K562 (cell line): ENCODE results near the gene JAM2. TPM values are rescaled to one million over a fixed set of nuclear protein-coding genes. Genes with fewer than 3 reads are reported as not detected.

Source experiments
- ATAC-seq: fragments of 200-7000 bp; cut with Tn5 transposase; 3 replicates; pipeline ENCODE4 v1.9.1; 2020; ENCODE audit warnings: moderate library complexity
- BruUV-seq: library from RNA; stranded (reverse); fragments of 400-500 nt; replicated peaks from 2 replicates; lab custom pipeline; 2021; lab: Mats Ljungman, UMichigan
- CTCF ChIA-PET: fragments of 300-600 bp; formaldehyde crosslinking; extraction: SDS; loops from one replicate; lab custom pipeline; 2021; ENCODE audit warnings: low intra/inter-chr PET ratio; lab: Yijun Ruan, JAX
- POLR2A ChIA-PET: fragments of 300-600, 350-650 bp; sonication (Branson Sonifier 250); formaldehyde crosslinking; extraction: SDS; loops from one replicate; lab custom pipeline; 2021; ENCODE audit warnings: antibody characterized with exemption, inconsistent platforms; lab: Yijun Ruan, JAX
- DNase-seq, 4 experiments: peaks; one replicate each; pipeline versions ENCODE4 v3.0.0 to v3.0.0-alpha.2; 2011 to 2018; ENCODE audit warnings: low spot score in 3 of 4, mixed read lengths in 3 of 4; ENCODE audit errors: extremely low read depth in 1 of 4
- FAIRE-seq: peaks from 2 replicates; lab custom pipeline; 2011; peaks lifted over from hg19 to GRCh38; lab: Jason Lieb, UNC
- H2AFZ ChIP-seq: 2 replicates; pipeline ENCODE4 v1.6.0; 2011; ENCODE audit warnings: low read depth, low read length, control low read depth, inconsistent platforms
- H3K27ac ChIP-seq: fragments of 200-600 bp; 3 replicates; pipeline ENCODE4 v1.8.0; 2011; ENCODE audit warnings: low read depth, mild to moderate bottlenecking, control low read depth, inconsistent platforms, low read length, moderate library complexity, mixed read lengths; ENCODE audit errors: extremely low read depth
- H3K27me3 ChIP-seq, 2 experiments: fragments of 300-600 bp in 1 of 2; 2 replicates in 1 of 2; 3 replicates in 1 of 2; pipeline versions ENCODE4 v1.6.0 to v1.8.0; 2011; ENCODE audit warnings: inconsistent platforms in 2 of 2, low read length in 2 of 2, mild to moderate bottlenecking in 1 of 2, mixed read lengths in 1 of 2, moderate library complexity in 1 of 2; ENCODE audit not compliant: control insufficient read depth in 2 of 2, insufficient read depth in 2 of 2
- H3K36me3 ChIP-seq: fragments of 300-600 bp; 3 replicates; pipeline ENCODE4 v1.8.0; 2011; ENCODE audit warnings: mild to moderate bottlenecking, low read length, inconsistent platforms; ENCODE audit not compliant: control insufficient read depth, insufficient read depth
- H3K4me1 ChIP-seq, 2 experiments: fragments of 200-600 bp in 1 of 2; replicated peaks in 1 of 2; 2 replicates in 1 of 2; 3 replicates in 1 of 2; pipeline versions ENCODE4 v1.5.1 to v1.8.0; 2011; ENCODE audit warnings: inconsistent platforms in 2 of 2, low read length in 2 of 2, mild to moderate bottlenecking in 1 of 2, mixed read lengths in 1 of 2, moderate library complexity in 1 of 2; ENCODE audit not compliant: control insufficient read depth in 2 of 2, insufficient read depth in 2 of 2
- H3K4me2 ChIP-seq: 2 replicates; pipeline ENCODE4 v1.6.1; 2011; ENCODE audit warnings: low read length, control low read depth, inconsistent platforms, mixed read lengths; ENCODE audit not compliant: insufficient read depth
- H3K4me3 ChIP-seq: fragments of 200-600 bp; sonication (generic), shearing (Covaris generic); 2 replicates; pipeline ENCODE4 v1.5.1; 2016; ENCODE audit warnings: control low read depth, inconsistent platforms
- H3K79me2 ChIP-seq: fragments of 200-600 bp; 3 replicates; pipeline ENCODE4 v1.8.0; 2011; ENCODE audit warnings: low read length, inconsistent platforms; ENCODE audit not compliant: control insufficient read depth, insufficient read depth
- H3K9ac ChIP-seq, 2 experiments: 2 replicates each; pipeline versions ENCODE4 v1.6.0 to v1.6.1; 2011; ENCODE audit warnings: low read depth in 2 of 2, low read length in 2 of 2, control low read depth in 1 of 2, inconsistent platforms in 1 of 2, mild to moderate bottlenecking in 1 of 2, mixed read lengths in 1 of 2; ENCODE audit not compliant: insufficient read depth in 1 of 2
- H3K9me1 ChIP-seq: one replicate; pipeline ENCODE4 v1.6.0; 2011; ENCODE audit warnings: inconsistent platforms, mild to moderate bottlenecking, low read length, moderate library complexity; ENCODE audit not compliant: control insufficient read depth, insufficient read depth
- H3K9me3 ChIP-seq: replicated peaks from 2 replicates; pipeline ENCODE4 v1.5.1; 2011; ENCODE audit warnings: low read depth, low read length, inconsistent platforms; ENCODE audit not compliant: control insufficient read depth, insufficient read depth
- H4K20me1 ChIP-seq: replicated peaks from 2 replicates; pipeline ENCODE4 v1.6.1; 2011; ENCODE audit warnings: low read length, inconsistent platforms, mixed read lengths; ENCODE audit not compliant: control insufficient read depth, insufficient read depth
- ETV6 ChIP-seq, 3 experiments: fragments of 150-350 bp in 1 of 3; sonication (generic) in 1 of 3; formaldehyde crosslinking in 1 of 3; IDR thresholded peaks; 2 replicates each; pipeline versions ENCODE4 v1.6.1 to v1.8.0; 2014 to 2022; ENCODE audit warnings: borderline replicate concordance in 2 of 3, low read depth in 2 of 3, antibody characterized with exemption in 1 of 3, low read length in 1 of 3, mild to moderate bottlenecking in 1 of 3, missing genetic modification reagents in 1 of 3
- EWSR1 ChIP-seq: fragments of 450-650 bp; IDR thresholded peaks from 2 replicates; pipeline ENCODE4 v1.6.1; 2018; ENCODE audit warnings: borderline replicate concordance, mild to moderate bottlenecking, low read depth, moderate library complexity; ENCODE audit not compliant: partially characterized antibody
- HDAC2 ChIP-seq: fragments of 450-650 bp; IDR thresholded peaks from 2 replicates; pipeline ENCODE4 v1.6.1; 2016; ENCODE audit warnings: mild to moderate bottlenecking
- HDAC3 ChIP-seq: fragments of 450-650 bp; IDR thresholded peaks from 2 replicates; pipeline ENCODE4 v1.6.1; 2018; ENCODE audit warnings: borderline replicate concordance, mild to moderate bottlenecking, moderate library complexity; ENCODE audit not compliant: partially characterized antibody
- POLR3G ChIP-seq: IDR thresholded peaks from 2 replicates; pipeline ENCODE4 v1.6.1; 2011; ENCODE audit not compliant: insufficient read length, insufficient replicate concordance; ENCODE audit errors: extremely low read depth
- RBFOX2 ChIP-seq: fragments of 200-400 bp; formaldehyde crosslinking; IDR thresholded peaks from 2 replicates; pipeline ENCODE4 v1.6.1; 2017; ENCODE audit warnings: low read depth, mild to moderate bottlenecking, low read length, moderate library complexity
- SRF ChIP-seq, 2 experiments: fragments of 250-450, 450-650 bp in 1 of 2; sonication (Bioruptor Pico) in 1 of 2; sonication (generic) in 1 of 2; formaldehyde crosslinking; IDR thresholded peaks; 2 replicates each; pipeline versions ENCODE4 v1.5.0 to v1.5.1; 2020 to 2022; ENCODE audit warnings: mild to moderate bottlenecking in 1 of 2, missing genetic modification reagents in 1 of 2
- TRIM24 ChIP-seq, 2 experiments: fragments of 450-650 bp; IDR thresholded peaks; 2 replicates each; pipeline ENCODE4 v1.6.1; 2016
- ZBTB34 ChIP-seq: fragments of 250-450 bp; sonication (Bioruptor Pico); IDR thresholded peaks from 2 replicates; pipeline ENCODE4 v1.8.0; 2021; ENCODE audit warnings: mild to moderate bottlenecking, moderate library complexity
- ZNF780A ChIP-seq: fragments of 250-450 bp; sonication (Bioruptor Pico); IDR thresholded peaks from 2 replicates; pipeline ENCODE4 v1.5.0; 2021; ENCODE audit warnings: mild to moderate bottlenecking
- WGBS: fragments of 100-300 bp; shearing (Covaris generic); methylation state at CpG from one replicate; pipeline ENCODE4 v1.1.6; 2016; ENCODE audit warnings: low coverage, mixed read lengths; ENCODE audit not compliant: insufficient coverage; ENCODE audit errors: missing lambda C conversion rate; 5-methylcytosine and 5-hydroxymethylcytosine counted together
- in situ Hi-C: fragments of 300-500 bp; cut with MboI; formaldehyde crosslinking; loops from 4 replicates; pipeline ENCODE4 v1.15.0; 2018; ENCODE audit warnings: inconsistent platforms, mixed read lengths
- intact Hi-C: fragments of 100-400 bp; cut with micrococcal nuclease; formaldehyde crosslinking; loops from 2 replicates; pipeline ENCODE4 v1.14.2; 2022
- polyA plus RNA-seq, 8 experiments: library from polyadenylated mRNA; depleted of rRNA in 4 of 8; stranded (reverse) in 5 of 8; unstranded in 3 of 8; fragments of >200 nt; fragmentation: Nextera tagmentation in 2 of 8; fragmentation: Illumina TruSeq in 1 of 8; extraction: Ambion mirVana in 2 of 8; extraction: Trizol in 1 of 8; gene quantifications; 2 replicates each; pipeline versions ENCODE4 v1.2.1 to v1.2.3, GENCODE V29; 2011 to 2014; ENCODE audit warnings: inconsistent platforms in 1 of 8, missing spikeins in 1 of 8
- total RNA-seq, 7 experiments: library from RNA; depleted of rRNA in 6 of 7; stranded (reverse); fragments of >200 nt in 6 of 7; fragmentation: Illumina TruSeq in 2 of 7; extraction: Trizol in 2 of 7; gene quantifications; 2 replicates each; pipeline versions ENCODE4 v1.2.1 to v1.2.3, GENCODE V29; 2011 to 2021; ENCODE audit warnings: low replicate concordance in 1 of 7
- TF ChIP-seq, protein P1 (sequence below), 3 experiments: IDR thresholded peaks in 2 of 3; conservative IDR thresholded peaks in 1 of 3; 2 replicates each; pipeline ENCODE4 v1.5.1; 2011 to 2012; ENCODE audit warnings: low read length in 3 of 3, mild to moderate bottlenecking in 3 of 3, control low read depth in 2 of 3, improper control_type of control experiment in 1 of 3, inconsistent platforms in 1 of 3, low read depth in 1 of 3, mixed read lengths in 1 of 3, moderate library complexity in 1 of 3; ENCODE audit not compliant: insufficient read depth in 2 of 3

JAM2 gene
- total and polyA plus RNA-seq, 9 of the 15 experiments (the other 6 are each of a cell fraction or from before 2014, with no cell fraction given), result 0.03 to 0.08 (median 0.07) TPM; not detected in 6

GRCh38 chr21:25647647-25648046 lies 8.6 kb downstream of the JAM2 start:
- ChIA-PET CTCF (no interaction called here), POLR2A (interaction anchor here (1.3 kb wide), 1 partner anchor 10 kb away, joined by 3 read pairs; no protein-coding TSS in a partner anchor)
- Histone ChIP-seq H3K4me1 (no peaks in the 10 kb centered on the region), H3K79me2 (no peaks in the 10 kb centered on the region), H3K9me1 (no peaks in the 10 kb centered on the region), H3K27me3 (peaks cover 0 to 4% of the 10 kb centered on the region in 2 experiments; a peak in 1 of 5 replicates), H3K27ac (no peak overlapping the region), H3K9me3 (no peaks in the 10 kb centered on the region), H4K20me1 (no peaks in the 10 kb centered on the region), H2AFZ (no peak overlapping the region), H3K4me3 (no peak overlapping the region), H3K36me3 (no peaks in the 10 kb centered on the region), H3K4me2 (no peak overlapping the region), H3K9ac (no peak overlapping the region)
- DNase-seq (no peak), ATAC-seq (no peak), FAIRE-seq (no peak)
- TF ChIP-seq HDAC2, result no peak
- TF ChIP-seq ZBTB34 (CRISPR knock-in tag), result no peak
- no peak for TF ChIP-seq ZNF780A (CRISPR knock-in tag)
- no peak for TF ChIP-seq RBFOX2
- TF ChIP-seq HDAC3, result no peak
- TF ChIP-seq TRIM24 (IDR thresholded peaks at IDR 0.05), result no peak
- no peak for TF ChIP-seq ETV6 (IDR thresholded peaks at IDR 0.05; ENCODE audit: borderline replicate concordance in 1 of 2, low read depth in 2 of 2, low read length in 1 of 2)
- no peak for TF ChIP-seq ETV6 (CRISPR knock-in tag; IDR thresholded peaks at IDR 0.05; ENCODE audit: borderline replicate concordance)
- TF ChIP-seq, protein P1, sequence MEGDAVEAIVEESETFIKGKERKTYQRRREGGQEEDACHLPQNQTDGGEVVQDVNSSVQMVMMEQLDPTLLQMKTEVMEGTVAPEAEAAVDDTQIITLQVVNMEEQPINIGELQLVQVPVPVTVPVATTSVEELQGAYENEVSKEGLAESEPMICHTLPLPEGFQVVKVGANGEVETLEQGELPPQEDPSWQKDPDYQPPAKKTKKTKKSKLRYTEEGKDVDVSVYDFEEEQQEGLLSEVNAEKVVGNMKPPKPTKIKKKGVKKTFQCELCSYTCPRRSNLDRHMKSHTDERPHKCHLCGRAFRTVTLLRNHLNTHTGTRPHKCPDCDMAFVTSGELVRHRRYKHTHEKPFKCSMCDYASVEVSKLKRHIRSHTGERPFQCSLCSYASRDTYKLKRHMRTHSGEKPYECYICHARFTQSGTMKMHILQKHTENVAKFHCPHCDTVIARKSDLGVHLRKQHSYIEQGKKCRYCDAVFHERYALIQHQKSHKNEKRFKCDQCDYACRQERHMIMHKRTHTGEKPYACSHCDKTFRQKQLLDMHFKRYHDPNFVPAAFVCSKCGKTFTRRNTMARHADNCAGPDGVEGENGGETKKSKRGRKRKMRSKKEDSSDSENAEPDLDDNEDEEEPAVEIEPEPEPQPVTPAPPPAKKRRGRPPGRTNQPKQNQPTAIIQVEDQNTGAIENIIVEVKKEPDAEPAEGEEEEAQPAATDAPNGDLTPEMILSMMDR (IDR thresholded peaks at IDR 0.05 in 2 of 3, conservative IDR thresholded peaks at IDR 0.05 in 1 of 3; ENCODE audit: insufficient read depth in 2 of 3, low read depth in 1 of 3, low read length in 3 of 3), result no peak
- TF ChIP-seq POLR3G, result no peak
- no peak for TF ChIP-seq EWSR1
- TF ChIP-seq SRF (CRISPR knock-in tag; IDR thresholded peaks at IDR 0.05), result no peak
- intact Hi-C loops (no loop called here), in situ Hi-C loops (no loop called here)
- no TSS peak for BruUV-seq
- 0% methylated on average over 5 of the region's 5 CpGs for WGBS
